T-helper 1 cell treated with Interleukin-12 subunit alpha and Interleukin-12 subunit beta and Interleukin-4 antibody, amounts not matched to agents 30 μg/mL and 1 μg/mL, for 36 hours (primary cell): ENCODE data around the gene AK8.

ENCODE experiments used
- H3K27ac Mint-ChIP-seq: one replicate; pipeline ENCODE4 v1.8.0; 2021; ENCODE audit warnings: mild to moderate bottlenecking, mixed read lengths
- H3K27me3 Mint-ChIP-seq: one replicate; pipeline ENCODE4 v1.8.0; 2021; ENCODE audit warnings: low read depth, mixed read lengths
- H3K36me3 Mint-ChIP-seq: one replicate; pipeline ENCODE4 v1.8.0; 2021; ENCODE audit warnings: low read depth, mixed read lengths
- H3K4me1 Mint-ChIP-seq: one replicate; pipeline ENCODE4 v1.8.0; 2021; ENCODE audit warnings: low read depth, mixed read lengths
- H3K4me3 Mint-ChIP-seq: one replicate; pipeline ENCODE4 v1.8.0; 2021; ENCODE audit warnings: mild to moderate bottlenecking, moderate library complexity, mixed read lengths
- H3K9me3 Mint-ChIP-seq: one replicate; pipeline ENCODE4 v1.8.0; 2021; ENCODE audit warnings: mixed read lengths

The AK8 gene

GRCh38 chr9:132879457-132880323 is 1.6 kb upstream of the AK8 start:
- Mint-ChIP-seq H3K9me3 (no peaks in the 10 kb centered on the region), H3K36me3 (no peaks in the 10 kb centered on the region), H3K4me1 (peaks cover 18% of the 10 kb centered on the region), H3K27ac (peak overlapping the region; percentile 82), H3K4me3 (peak overlapping the region; percentile 74), H3K27me3 (peaks cover 6% of the 10 kb centered on the region)

- peaks cover 6% of the 10 kb centered on the region for H3K27me3 Mint-ChIP-seq
- H3K4me1 Mint-ChIP-seq, result peaks cover 18% of the 10 kb centered on the region
- H3K27ac Mint-ChIP-seq, result peak within 1 kb of the TSS; percentile 82
- no peaks in the 10 kb centered on the region for H3K9me3 Mint-ChIP-seq
- H3K36me3 Mint-ChIP-seq, result no peaks in the 10 kb centered on the region
- H3K4me3 Mint-ChIP-seq, result peak within 1 kb of the TSS; percentile 74
These were observed 792 bp upstream of the AK8 start, which contains the start of gene SPACA9 for GRCh38 chr9:132878695-132879456. Gene SPACA9, plus strand, starts transcription at chr9:132878898. Its CDS starts 5,050 bp downstream, at chr9:132883948.

GRCh38 chr9:132877458-132877823 is 643 bp downstream of the AK8 start:
- no peaks in the 10 kb centered on the region for H3K9me3 Mint-ChIP-seq
- no peaks in the 10 kb centered on the region for H3K36me3 Mint-ChIP-seq
- peaks cover 15% of the 10 kb centered on the region for H3K4me1 Mint-ChIP-seq
- H3K4me3 Mint-ChIP-seq, result peak overlapping the region; percentile 72
- H3K27ac Mint-ChIP-seq, result no peak overlapping the region
- peaks cover 6% of the 10 kb centered on the region for H3K27me3 Mint-ChIP-seq

GRCh38 chr9:132876849-132877248 is 1.2 kb downstream of the AK8 start:
- Mint-ChIP-seq H3K27me3 (peaks cover 6% of the 10 kb centered on the region), H3K4me1 (peaks cover 13% of the 10 kb centered on the region), H3K9me3 (no peaks in the 10 kb centered on the region), H3K4me3 (peak overlapping the region; percentile 72), H3K36me3 (no peaks in the 10 kb centered on the region), H3K27ac (peak overlapping the region; percentile 6)

- no peaks in the 10 kb centered on the region for H3K36me3 Mint-ChIP-seq
- H3K27me3 Mint-ChIP-seq, result peaks cover 6% of the 10 kb centered on the region
- peaks cover 10% of the 10 kb centered on the region for H3K4me1 Mint-ChIP-seq
- H3K9me3 Mint-ChIP-seq, result no peaks in the 10 kb centered on the region
- H3K27ac Mint-ChIP-seq, result no peak overlapping the region
- H3K4me3 Mint-ChIP-seq, result no peak overlapping the region
These were observed 2.9 kb downstream of the AK8 start for GRCh38 chr9:132875159-132875558.

GRCh38 chr9:132873403-132873802 is 4.7 kb downstream of the AK8 start:
- Mint-ChIP-seq H3K4me3 (no peak overlapping the region), H3K27me3 (peaks cover 6% of the 10 kb centered on the region), H3K27ac (no peak overlapping the region), H3K9me3 (no peaks in the 10 kb centered on the region), H3K36me3 (no peaks in the 10 kb centered on the region), H3K4me1 (peaks cover 3% of the 10 kb centered on the region)

- peaks cover 4% of the 10 kb centered on the region for H3K4me1 Mint-ChIP-seq
- H3K27me3 Mint-ChIP-seq, result peaks cover 9% of the 10 kb centered on the region
- H3K9me3 Mint-ChIP-seq, result no peaks in the 10 kb centered on the region
- no peak overlapping the region for H3K27ac Mint-ChIP-seq
- H3K4me3 Mint-ChIP-seq, result no peak overlapping the region
- no peaks in the 10 kb centered on the region for H3K36me3 Mint-ChIP-seq
These were observed 8.8 kb downstream of the AK8 start for GRCh38 chr9:132869266-132869665.

- no peaks in the 10 kb centered on the region for H3K9me3 Mint-ChIP-seq
- H3K27ac Mint-ChIP-seq, result no peak overlapping the region
- peaks cover 4% of the 10 kb centered on the region for H3K4me1 Mint-ChIP-seq
- no peaks in the 10 kb centered on the region for H3K36me3 Mint-ChIP-seq
- peaks cover 9% of the 10 kb centered on the region for H3K27me3 Mint-ChIP-seq
- H3K4me3 Mint-ChIP-seq, result no peak overlapping the region
These were observed 11.2 kb downstream of the AK8 start for GRCh38 chr9:132866898-132867297.

- Mint-ChIP-seq H3K27ac (no peak overlapping the region), H3K27me3 (peaks cover 9% of the 10 kb centered on the region), H3K9me3 (no peaks in the 10 kb centered on the region), H3K36me3 (no peaks in the 10 kb centered on the region), H3K4me1 (peaks cover 4% of the 10 kb centered on the region), H3K4me3 (no peak overlapping the region)
These were observed 13.4 kb downstream of the AK8 start for GRCh38 chr9:132864691-132865090.

- no peaks in the 10 kb centered on the region for H3K36me3 Mint-ChIP-seq
- peaks cover 9% of the 10 kb centered on the region for H3K27me3 Mint-ChIP-seq
- H3K4me3 Mint-ChIP-seq, result no peak overlapping the region
- H3K27ac Mint-ChIP-seq, result no peak overlapping the region
- peaks cover 4% of the 10 kb centered on the region for H3K4me1 Mint-ChIP-seq
- no peaks in the 10 kb centered on the region for H3K9me3 Mint-ChIP-seq
These were observed 13.8 kb downstream of the AK8 start for GRCh38 chr9:132864277-132864676.

GRCh38 chr9:132863096-132863495 is 15.0 kb downstream of the AK8 start:
- Mint-ChIP-seq H3K27ac (no peak overlapping the region), H3K4me3 (no peak overlapping the region), H3K36me3 (no peaks in the 10 kb centered on the region), H3K9me3 (no peaks in the 10 kb centered on the region), H3K4me1 (peaks cover 4% of the 10 kb centered on the region), H3K27me3 (peaks cover 9% of the 10 kb centered on the region)

GRCh38 chr9:132862533-132862932 is 15.6 kb downstream of the AK8 start:
- Mint-ChIP-seq H3K9me3 (no peaks in the 10 kb centered on the region), H3K27ac (no peak overlapping the region), H3K4me1 (peaks cover 4% of the 10 kb centered on the region), H3K36me3 (no peaks in the 10 kb centered on the region), H3K4me3 (no peak overlapping the region), H3K27me3 (peaks cover 9% of the 10 kb centered on the region)

GRCh38 chr9:132861666-132862065 is 16.4 kb downstream of the AK8 start:
- Mint-ChIP-seq H3K27ac (no peak overlapping the region), H3K9me3 (no peaks in the 10 kb centered on the region), H3K4me3 (no peak overlapping the region), H3K27me3 (peaks cover 9% of the 10 kb centered on the region), H3K4me1 (peaks cover 4% of the 10 kb centered on the region), H3K36me3 (no peaks in the 10 kb centered on the region)

GRCh38 chr9:132858751-132859150 is 19.3 kb downstream of the AK8 start:
- H3K36me3 Mint-ChIP-seq, result no peaks in the 10 kb centered on the region
- no peaks in the 10 kb centered on the region for H3K9me3 Mint-ChIP-seq
- H3K4me1 Mint-ChIP-seq, result peaks cover 10% of the 10 kb centered on the region
- H3K27me3 Mint-ChIP-seq, result peaks cover 4% of the 10 kb centered on the region
- no peak overlapping the region for H3K27ac Mint-ChIP-seq
- H3K4me3 Mint-ChIP-seq, result no peak overlapping the region
